CD4-positive, alpha-beta T cell treated with Interleukin-6 at 100 ng/mL for 8 hours (primary cell): ENCODE measurements around the gene RNF130.

Experiments used
- DNase-seq: peaks from one replicate; pipeline ENCODE4 v3.0.0-alpha.2; 2020; ENCODE audit warnings: mixed read lengths, low spot score

The RNF130 gene

DNA sequence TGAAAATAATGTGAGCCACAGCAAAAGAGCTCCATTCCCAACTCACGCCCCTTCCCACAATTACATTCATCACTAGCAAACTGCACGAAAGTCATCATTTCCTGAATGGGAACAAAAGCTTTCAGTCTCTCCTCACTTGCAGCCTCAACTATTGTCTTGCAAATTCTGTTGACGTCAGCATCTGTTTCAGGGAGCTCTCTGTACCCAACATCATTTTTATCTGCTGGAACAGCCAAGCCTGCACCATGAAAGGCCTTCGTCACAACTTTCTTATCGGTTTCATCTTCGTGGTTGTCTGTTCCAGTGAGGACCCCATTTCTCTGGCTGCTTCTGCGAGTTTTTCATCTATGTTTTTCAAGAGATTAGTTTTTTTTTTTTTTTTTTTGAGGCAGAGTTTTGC lies 14.3 kb upstream of the RNF130 start:
- no peak for DNase-seq

DNA sequence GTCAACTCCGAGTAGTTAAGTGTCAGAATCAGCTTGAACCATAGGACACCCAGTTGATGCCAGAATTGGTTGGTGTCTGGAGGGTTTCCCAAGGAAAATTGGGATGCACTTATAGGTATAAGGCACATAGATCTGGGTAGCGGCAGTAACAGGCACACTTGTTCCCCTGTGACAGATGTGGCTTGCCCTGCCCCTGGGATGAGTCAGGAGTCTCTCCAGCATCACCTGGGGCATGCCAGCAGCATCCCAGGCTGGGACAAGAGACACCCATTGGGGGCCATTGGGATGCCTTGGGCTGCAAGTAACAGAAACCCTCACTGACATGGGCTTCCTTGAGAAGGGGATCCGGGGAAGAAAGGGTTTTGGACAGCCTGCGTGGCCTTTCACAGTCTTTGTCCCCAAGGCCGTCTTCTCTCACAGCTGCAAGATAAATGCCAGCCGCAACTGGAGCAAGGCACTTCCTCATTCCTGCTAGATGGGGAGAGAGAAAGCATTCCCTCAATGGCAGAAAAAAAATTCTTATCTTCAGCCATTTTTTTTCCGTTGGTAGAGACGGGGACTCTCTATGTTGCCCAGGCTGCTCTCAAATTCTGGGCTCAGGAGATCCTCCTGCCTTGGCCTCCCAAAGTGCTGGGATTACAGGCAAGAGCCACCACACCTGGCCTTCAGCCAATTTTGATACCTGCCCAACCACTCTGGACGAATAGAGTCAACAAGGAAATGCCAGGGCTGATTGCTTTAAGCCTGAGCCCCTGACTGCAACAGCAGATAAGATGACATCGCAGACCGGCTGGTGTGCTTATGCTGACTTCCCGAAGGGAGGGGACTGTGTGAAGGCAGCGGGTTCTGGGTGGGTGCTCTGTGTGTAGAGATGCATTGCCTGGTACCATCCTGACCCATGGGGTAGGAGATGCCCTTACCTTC lies 13.3 kb upstream of the RNF130 start:
- DNase-seq = no peak

DNA sequence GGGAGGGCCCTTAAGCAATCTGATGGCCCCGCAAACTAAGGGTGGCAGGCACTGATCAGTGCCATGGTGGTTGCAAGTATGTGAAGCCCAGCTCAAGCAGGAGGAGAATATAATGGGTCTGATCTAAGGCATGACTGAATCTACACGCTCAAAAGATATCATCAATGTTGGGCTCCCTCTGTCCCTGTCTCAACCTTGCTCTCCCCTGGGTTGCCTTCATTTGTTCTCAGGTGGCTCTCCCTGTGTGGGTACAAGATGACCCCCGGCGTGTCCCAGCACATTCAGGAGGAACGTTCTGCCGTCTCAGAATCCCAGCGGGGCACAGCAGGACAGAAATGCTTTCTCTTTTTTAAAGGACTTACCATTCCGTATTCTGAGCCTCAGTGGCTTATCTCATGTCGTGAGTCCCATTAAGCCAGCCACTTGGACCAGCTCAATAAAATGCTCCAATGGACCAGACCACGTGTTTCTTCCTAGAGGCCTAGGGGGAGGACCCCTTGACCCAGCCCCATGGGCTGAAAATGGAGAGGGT lies 12.0 kb upstream of the RNF130 start:
- DNase-seq = no peak

DNA sequence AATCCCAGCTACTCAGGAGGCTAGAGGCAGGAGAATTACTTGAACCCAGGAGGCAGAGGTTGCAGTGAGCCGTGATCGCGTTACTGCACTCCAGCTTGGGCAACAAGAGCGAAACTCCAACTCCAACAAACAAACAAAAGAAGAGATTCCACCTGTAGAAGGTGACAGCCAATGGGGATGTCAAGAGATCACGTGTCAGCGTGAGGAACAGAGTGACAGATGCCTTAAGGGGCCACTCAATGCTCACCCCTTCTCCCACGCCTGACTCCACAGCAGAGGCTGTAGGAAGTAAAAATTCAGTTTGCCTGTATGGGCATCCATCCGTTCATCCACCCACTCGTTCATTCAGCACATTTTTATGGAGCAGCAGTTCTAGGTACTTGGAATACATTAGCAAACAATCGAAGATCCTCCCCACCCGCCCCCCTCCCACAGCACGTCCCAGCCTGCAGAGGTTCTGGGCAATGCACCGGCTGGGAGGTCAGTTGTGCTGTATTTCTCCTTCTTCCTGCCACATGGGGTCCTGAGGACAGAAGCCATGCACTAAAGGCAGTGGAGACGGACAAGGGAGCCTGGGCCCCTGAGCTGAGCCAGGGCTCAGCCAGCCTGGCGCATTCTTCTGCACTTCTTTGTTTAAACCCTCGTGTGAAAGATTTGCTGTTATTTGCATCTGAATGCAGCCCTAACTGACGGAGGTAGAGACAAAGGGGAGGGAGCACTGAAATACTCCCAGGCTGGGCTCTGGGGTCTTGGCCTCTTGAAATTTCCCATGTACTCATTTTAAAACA lies 11.3 kb upstream of the RNF130 start:
- no peak for DNase-seq

DNA sequence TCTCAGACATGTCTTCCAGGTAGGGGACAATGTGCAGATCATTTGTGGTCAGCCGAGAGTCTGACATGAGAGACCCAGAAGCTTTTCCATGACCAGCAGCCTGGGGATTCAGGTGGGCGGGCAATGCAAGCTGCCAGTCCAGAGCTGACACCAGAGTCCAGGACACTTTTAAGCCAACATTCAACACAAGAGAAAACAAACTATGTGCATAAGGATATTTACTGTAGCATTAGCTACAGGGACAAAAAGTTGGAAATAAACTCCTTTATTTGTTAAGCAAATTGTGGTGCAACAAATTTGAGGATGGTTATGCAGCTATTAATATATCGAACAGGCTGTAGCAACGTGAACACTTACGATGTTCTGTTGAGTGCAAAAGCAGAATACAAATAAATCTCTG lies 9.9 kb upstream of the RNF130 start:
- DNase-seq = no peak

DNA sequence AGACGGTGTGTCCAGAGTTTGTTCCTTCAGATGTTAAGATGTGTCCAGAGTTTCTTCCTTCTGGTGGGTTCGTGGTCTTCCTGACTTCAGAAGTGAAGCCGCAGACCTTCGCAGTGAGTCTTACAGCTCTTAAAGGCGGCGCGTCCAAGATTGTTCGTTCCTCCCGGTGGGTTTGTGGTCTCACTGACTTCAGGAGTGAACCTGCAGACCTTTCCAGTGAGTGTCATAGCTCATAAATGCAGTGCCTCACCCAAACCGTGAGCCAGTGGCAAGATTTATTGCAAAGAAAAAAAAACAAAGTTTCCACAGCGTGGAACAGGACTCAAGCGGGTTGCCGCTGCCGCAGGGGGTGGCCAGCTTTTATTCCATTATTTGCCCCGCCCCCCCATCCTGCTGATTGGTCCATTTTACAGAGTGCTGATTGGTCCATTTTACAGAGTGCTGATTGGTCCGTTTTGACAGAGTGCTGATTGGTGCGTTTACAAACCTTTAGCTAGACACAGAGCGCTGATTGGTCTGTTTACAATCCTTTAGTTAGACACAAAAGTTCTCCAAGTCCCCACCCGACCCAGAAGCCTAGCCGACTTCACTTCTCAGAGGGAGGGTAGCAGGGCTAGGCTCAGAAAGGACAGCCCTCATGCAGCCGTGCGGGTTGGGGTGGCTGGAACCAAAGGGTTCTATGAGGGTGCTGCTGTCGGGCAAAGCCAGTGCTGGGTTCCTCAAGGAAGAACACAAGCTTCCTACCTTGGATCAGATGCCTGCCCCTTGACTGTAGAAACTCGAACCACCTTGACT lies 9.1 kb upstream of the RNF130 start:
- no peak for DNase-seq

DNA sequence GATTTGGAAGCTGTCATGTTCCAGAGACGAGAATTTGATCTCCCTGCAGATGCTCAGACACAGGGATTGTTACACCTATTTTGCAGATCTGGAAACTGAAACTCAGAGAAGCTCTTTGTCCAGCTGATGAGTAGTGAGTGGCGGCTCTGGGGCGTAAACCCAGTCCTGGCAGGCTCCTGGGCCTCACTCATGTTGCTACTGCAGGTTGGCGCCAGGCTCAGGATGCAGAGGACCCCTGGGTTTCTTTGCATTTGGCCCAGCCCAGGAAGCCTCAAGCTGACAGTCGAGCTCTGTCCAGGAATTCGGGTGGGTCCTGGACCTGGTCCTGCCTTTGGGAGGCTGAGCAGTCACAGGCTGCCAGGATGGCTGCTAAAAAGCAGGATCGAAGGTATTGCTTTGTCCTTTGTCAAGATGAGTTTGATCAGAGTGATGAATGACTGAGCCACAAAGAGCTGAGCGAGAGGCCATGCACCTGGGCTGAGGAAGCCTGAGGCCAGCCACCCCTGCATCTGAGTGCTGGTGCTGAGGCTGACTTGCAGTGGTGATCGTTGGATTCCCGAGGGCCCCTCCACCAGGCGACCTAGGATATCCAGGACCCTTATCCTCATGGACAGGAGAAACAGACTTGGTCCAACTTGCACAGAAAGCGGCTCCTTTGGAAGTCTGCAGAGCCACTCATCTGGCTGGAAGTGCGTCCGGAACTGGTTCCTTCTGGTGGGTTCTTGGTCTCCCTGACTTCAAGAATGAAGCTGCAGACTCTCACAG lies 8.3 kb upstream of the RNF130 start:
- no peak for DNase-seq

DNA sequence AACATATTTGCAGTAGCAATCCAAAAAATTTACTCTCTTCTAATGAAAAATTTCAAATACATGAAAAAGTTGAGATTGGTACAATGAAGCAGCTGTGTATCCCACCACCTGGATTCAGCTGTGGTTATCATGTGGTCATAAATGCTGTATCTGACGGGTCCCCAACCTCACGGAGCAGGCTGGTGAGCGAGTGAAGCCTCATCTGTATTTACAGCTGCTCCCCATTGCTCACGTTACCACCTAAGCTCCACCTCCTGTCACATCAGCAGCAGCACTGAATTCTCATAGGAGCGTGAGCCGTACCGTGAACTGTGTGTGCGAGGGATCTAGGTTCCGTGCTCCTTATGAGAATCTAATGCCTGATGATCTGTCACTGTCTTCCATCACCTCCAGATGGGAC lies 6.8 kb upstream of the RNF130 start:
- DNase-seq = no peak

DNA sequence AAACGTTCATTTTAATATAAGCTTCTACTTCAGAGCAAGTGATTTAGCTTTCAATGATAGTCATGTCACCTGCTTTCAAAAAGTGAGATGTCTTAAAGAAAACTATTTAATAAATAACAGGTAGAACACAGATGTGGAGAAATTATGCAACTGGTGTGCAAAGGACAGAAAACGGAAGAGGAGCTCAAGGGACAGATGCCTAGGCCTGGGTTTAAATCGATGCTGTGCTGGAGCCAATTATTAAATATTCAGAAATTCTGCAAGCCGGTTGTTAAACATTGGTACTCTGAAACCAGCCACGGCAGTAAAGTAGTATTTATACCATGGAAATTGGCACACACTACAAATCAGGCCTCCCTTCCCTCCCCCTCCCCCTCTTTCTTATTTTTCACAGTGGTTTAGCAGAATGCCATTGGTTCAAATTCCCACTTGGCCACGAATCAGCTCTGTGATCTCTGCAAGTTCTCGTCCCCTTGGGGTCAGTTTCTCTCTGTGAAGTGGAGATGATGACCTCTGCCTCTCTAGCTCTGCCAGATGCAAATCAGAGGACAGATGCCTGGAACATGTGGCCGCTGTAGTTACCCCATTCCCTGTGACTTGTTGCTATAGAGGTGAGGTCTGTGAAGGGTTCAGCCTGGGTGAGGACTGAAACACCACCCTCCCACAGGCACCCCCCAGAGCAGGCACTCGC lies 6.2 kb upstream of the RNF130 start:
- no peak for DNase-seq

DNA sequence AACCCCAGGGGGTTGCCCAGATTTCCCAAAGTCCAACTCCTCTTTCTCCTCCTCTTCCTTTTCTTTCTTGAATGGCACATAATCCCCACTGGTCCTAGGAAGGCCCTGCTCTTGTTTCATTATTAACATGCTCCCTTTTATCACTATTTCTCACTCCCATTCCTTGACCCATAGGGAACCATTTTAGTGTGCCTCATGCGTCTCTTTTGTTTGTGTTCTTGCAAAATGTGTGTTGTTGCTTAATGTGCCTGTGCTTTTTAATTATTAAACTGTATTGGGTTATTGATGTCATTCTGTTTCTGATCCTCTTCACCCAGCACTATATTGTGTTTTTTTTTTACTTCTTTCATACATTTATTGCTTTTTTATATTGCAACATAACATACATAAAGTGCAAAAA lies 4.1 kb upstream of the RNF130 start:
- no peak for DNase-seq

DNA sequence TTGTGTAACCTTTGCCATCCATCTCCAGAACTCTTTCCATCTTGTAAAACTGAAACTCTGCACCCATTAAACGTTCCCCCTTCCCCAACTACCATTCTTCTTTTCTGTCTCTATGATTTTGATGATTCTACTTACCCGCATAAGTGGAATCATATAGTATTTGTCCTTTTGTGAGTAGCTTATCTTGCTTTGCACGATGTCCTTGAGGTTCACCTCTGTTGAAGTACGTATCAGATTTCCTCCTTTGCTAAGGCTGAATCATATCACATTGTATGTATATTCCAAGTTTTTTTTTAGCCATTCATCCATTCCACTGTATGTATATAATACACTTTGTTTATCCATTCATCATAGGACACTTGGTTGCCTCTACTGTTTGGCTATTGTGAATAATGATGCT lies 2.9 kb upstream of the RNF130 start:
- no peak for DNase-seq

DNA sequence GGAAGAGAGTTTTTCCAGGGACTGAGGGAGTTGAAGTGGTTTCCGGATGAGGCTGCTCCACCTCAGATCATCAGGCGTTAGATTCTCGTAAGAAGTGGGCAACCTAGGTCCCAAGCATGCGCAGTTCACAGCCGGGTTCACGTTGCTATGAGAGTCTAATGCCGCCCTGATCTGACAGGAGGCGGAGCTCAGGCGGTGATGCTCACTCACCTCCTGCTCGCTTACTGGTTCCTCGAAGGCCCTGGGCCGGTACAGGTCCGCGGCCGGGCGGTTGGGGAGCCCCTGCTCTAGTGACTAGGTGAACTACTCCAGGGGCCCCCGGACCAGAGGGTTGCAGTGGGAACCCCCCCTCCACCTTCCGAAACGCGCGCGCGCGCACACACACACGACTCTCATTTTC lies 997 bp upstream of the RNF130 start:
- no peak for DNase-seq

DNA sequence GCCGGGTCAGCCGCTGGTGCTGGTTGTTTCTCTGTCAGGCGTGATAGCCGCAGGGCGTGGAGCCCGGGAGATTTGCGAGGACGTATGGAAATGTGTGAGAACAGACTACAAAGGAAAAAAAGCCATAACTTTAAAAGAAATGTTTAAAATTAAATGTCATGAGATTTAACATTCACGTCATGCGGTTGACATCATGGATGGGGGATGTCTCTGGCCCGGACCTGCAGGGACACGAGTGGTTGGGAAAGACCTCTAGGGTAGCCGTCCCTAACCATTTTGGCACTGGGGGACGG lies 643 bp upstream of the RNF130 start:
- DNase-seq = no peak

DNA sequence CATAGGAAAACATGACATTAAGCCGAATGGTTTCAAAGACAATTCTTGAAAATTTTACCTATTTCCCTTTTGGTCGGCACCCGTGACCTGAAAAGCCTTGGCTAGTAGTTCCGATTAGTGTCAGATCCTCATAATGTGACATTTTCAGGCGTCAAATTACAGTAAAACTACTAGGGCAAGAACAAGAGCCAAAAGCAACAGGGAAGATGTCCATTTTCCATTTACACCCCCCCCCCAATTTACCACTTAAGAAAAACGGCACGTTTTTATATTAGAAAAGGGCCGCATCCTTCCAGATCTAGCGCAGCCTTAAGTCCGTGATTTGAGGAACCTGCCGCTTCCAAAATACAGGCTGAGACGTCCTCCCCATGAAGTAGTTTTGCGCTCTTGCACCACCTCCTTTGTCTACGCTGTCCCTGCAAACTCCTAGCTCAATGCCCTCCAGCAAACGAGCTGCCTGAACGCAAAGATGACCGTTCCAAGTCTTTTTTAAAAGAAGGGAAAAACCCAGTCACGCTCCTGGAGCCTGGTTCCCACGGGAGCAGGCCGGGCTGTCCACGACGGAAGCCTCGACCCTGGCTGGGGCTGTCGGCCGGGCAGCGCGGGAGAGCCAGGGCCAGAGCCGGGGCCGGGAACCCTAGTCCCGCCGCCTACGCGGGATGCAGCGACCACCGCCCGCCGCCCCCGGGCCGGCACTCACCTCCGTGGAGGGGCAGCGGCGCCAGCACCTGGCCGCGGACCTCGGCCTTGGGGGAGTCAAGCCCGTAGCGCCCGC lies 616 bp downstream of the RNF130 start:
- no peak for DNase-seq

DNA sequence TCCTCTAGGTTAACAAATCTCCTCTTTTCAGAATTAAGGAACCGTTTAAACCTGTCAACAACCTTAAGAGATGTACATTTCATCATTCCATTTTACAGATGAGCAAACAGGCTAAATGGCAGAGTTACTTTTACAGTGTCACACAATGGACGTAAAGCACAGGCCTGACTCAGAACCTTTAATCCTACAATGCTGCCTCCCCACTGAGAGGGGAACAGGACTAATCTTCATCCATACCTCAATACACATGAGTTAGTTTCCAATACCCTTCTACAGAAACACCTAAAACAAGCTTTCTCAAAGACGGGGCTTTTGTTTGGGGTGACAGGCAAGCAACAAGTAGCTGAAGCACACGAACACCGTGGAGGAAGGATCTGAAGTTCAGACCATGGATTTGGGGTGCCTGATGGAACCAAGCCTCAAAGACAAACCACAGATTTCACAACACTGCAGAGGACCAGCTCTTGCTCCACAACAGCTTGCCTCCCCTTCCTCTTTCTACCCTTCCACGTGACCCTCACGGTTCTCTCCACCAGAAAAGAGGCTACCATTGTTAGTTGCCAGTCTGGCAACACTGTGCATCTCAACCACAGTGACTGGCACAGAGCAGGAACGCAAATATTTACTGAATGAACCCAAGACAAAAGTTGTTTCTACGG lies 1.8 kb downstream of the RNF130 start:
- DNase-seq = no peak

DNA sequence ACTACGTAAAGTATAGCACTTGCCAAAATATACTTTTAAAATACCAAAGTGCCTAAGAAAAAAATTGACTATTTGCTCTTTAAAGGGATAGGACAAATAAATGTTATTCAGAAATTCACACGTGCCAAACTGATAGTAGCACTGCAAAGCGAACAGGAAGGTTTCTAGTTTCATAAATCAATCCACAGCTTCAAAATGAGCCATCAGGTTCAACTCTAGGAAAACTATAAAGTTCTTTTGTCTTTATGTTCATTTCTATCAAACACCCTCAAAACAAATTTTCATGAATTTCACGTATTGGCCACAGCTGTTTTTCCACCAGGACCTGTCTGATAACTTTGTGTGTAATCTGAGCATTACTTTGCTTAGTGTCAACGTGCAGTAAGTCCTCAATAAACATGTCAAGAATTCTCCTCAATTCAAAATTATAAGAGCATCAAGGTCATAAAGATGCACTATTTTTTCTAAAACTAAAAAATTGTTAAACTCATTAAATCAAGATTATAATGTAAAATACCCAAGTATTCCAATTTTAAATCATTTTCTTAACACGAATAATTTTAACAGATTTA lies 3.0 kb downstream of the RNF130 start:
- DNase-seq = no peak

DNA sequence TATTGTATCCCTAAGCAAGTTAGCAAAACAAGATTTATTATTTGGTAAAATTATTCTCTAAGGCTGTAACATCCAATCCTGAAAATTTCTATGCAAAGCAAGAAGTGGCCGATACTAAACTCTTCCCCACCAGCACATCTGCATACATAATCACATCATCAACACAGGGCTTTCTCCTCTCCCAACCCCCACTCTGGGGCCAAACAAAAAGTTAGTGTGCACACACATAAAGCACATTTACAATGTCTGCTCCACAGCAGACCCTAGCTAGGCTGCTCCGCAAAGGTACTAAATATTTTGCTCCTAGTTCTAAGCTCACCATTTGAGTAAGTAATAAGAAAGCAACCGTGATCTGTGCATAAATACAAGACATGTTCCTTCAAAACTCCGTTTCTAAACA lies 3.6 kb downstream of the RNF130 start:
- DNase-seq = no peak

DNA sequence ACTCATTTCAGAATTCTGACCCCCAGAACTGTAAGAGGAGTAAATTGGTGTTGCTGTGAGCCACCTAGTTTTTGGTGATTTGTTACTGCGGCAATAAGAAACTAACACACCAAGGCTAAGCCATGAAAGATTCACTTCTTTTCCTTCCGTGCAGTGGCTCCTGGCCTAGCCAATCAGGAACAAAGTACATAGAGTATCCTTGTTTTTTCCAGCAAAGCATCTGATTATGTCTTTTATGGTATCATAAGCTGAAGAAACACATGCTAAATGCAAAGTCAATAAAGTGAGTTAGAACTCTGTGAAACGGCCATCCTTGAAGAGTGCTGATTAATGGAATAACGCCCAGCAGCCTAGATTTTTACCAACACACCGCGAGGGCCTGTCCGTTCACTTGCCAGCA lies 11.4 kb downstream of the RNF130 start:
- no peak for DNase-seq

DNA sequence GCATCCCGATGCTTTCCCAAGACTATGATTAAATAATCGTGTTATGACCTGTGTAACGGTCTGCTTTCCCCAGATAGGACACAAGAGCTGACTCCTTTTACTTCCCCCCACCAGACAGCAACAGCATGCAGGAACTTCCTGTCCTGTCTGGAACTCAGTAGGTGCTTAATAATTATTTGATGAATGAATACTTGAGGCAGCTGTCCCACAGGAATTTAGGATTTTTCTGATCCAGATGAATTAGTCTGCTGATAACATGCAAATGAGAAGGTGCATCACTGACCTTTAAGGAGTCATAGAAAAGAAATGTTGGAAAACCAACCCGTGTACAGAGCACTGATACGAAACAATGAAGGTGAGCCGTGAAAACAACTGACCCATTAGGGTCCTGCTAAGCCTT lies 12.2 kb downstream of the RNF130 start:
- DNase-seq = no peak
